SK-N-SH treated with all-trans-retinoic acid at 6 μM for 48 hours (cell line): ENCODE measurements around the gene PAX3.

Source experiments
- ATAC-seq: fragments of 200-7000 bp; cut with Tn5 transposase; 3 replicates; pipeline ENCODE4 v1.9.1; 2020; ENCODE audit warnings: mild to moderate bottlenecking, moderate library complexity
- ARNTL ChIP-seq: fragments of 450-650 bp; formaldehyde crosslinking; IDR thresholded peaks from 2 replicates; pipeline ENCODE4 v1.5.0; 2020; ENCODE audit warnings: low read depth, mild to moderate bottlenecking, moderate library complexity, borderline replicate concordance
- BACH2 ChIP-seq: fragments of 250-450 bp; sonication (Bioruptor Pico); IDR thresholded peaks from 2 replicates; pipeline ENCODE4 v1.9.0; 2021; ENCODE audit warnings: mild to moderate bottlenecking, borderline replicate concordance
- CSDC2 ChIP-seq: fragments of 250-450 bp; sonication (Bioruptor Pico); IDR thresholded peaks from 2 replicates; pipeline ENCODE4 v1.5.0; 2020; ENCODE audit warnings: mild to moderate bottlenecking, moderate library complexity
- ESRRG ChIP-seq: fragments of 250-450 bp; sonication (Bioruptor Pico); IDR thresholded peaks from 2 replicates; pipeline ENCODE4 v1.6.1; 2021; ENCODE audit warnings: mild to moderate bottlenecking
- GLIS3 ChIP-seq: fragments of 250-450 bp; sonication (Bioruptor Pico); IDR thresholded peaks from 2 replicates; pipeline ENCODE4 v1.5.0; 2020; ENCODE audit warnings: mild to moderate bottlenecking, moderate library complexity
- ISL1 ChIP-seq: fragments of 250-450 bp; sonication (Bioruptor Pico); IDR thresholded peaks from 2 replicates; pipeline ENCODE4 v2.1.2; 2022; ENCODE audit warnings: mild to moderate bottlenecking, moderate library complexity
- PPARA ChIP-seq: fragments of 250-450 bp; sonication (Bioruptor Pico); IDR thresholded peaks from 2 replicates; pipeline ENCODE4 v1.5.0; 2020; ENCODE audit warnings: mild to moderate bottlenecking, borderline replicate concordance
- RARB ChIP-seq: fragments of 250-450 bp; sonication (Bioruptor Pico); IDR thresholded peaks from 2 replicates; pipeline ENCODE4 v1.8.0; 2021; ENCODE audit warnings: mild to moderate bottlenecking, moderate library complexity
- SNAI2 ChIP-seq: fragments of 250-450 bp; sonication (Bioruptor Pico); IDR thresholded peaks from 2 replicates; pipeline ENCODE4 v1.5.0; 2020; ENCODE audit warnings: mild to moderate bottlenecking, moderate library complexity
- TCF4 ChIP-seq: fragments of 250-450 bp; sonication (Bioruptor Pico); IDR thresholded peaks from 2 replicates; pipeline ENCODE4 v1.8.0; 2021; ENCODE audit warnings: mild to moderate bottlenecking, moderate library complexity, borderline replicate concordance
- TOX ChIP-seq: fragments of 250-450 bp; sonication (Bioruptor Pico); IDR thresholded peaks from 2 replicates; pipeline ENCODE4 v1.8.0; 2021; ENCODE audit warnings: mild to moderate bottlenecking, moderate library complexity, borderline replicate concordance
- TSHZ2 ChIP-seq: fragments of 250-450 bp; sonication (Bioruptor Pico); IDR thresholded peaks from 2 replicates; pipeline ENCODE4 v1.5.0; 2020; ENCODE audit warnings: mild to moderate bottlenecking, moderate library complexity
- ZC3H10 ChIP-seq: fragments of 250-450 bp; sonication (Bioruptor Pico); IDR thresholded peaks from 2 replicates; pipeline ENCODE4 v1.5.1; 2021; ENCODE audit warnings: mild to moderate bottlenecking, moderate library complexity
- ZNF565 ChIP-seq: fragments of 450-650 bp; formaldehyde crosslinking; conservative IDR thresholded peaks from 2 replicates; pipeline ENCODE4 v1.5.0; 2020; ENCODE audit warnings: low read depth, mild to moderate bottlenecking, moderate library complexity
- TF ChIP-seq, protein P1 (sequence below): fragments of 250-450 bp; sonication (Bioruptor Pico); IDR thresholded peaks from 2 replicates; pipeline ENCODE4 v1.5.1; 2020; ENCODE audit warnings: low read depth, mild to moderate bottlenecking, moderate library complexity
- TF ChIP-seq, protein P2 (sequence below): fragments of 250-450 bp; sonication (Bioruptor Pico); IDR thresholded peaks from 2 replicates; pipeline ENCODE4 v1.5.1; 2021; ENCODE audit warnings: mild to moderate bottlenecking, moderate library complexity
- TF ChIP-seq, protein P3 (sequence below): fragments of 250-450 bp; sonication (Bioruptor Pico); IDR thresholded peaks from 2 replicates; pipeline ENCODE4 v1.8.0; 2020; ENCODE audit warnings: mild to moderate bottlenecking, moderate library complexity, borderline replicate concordance
- TF ChIP-seq, protein P4 (sequence below): fragments of 250-450 bp; sonication (Bioruptor Pico); IDR thresholded peaks from 2 replicates; pipeline ENCODE4 v1.8.0; 2021; ENCODE audit warnings: low read depth, mild to moderate bottlenecking, moderate library complexity, borderline replicate concordance

Gene PAX3

DNA sequence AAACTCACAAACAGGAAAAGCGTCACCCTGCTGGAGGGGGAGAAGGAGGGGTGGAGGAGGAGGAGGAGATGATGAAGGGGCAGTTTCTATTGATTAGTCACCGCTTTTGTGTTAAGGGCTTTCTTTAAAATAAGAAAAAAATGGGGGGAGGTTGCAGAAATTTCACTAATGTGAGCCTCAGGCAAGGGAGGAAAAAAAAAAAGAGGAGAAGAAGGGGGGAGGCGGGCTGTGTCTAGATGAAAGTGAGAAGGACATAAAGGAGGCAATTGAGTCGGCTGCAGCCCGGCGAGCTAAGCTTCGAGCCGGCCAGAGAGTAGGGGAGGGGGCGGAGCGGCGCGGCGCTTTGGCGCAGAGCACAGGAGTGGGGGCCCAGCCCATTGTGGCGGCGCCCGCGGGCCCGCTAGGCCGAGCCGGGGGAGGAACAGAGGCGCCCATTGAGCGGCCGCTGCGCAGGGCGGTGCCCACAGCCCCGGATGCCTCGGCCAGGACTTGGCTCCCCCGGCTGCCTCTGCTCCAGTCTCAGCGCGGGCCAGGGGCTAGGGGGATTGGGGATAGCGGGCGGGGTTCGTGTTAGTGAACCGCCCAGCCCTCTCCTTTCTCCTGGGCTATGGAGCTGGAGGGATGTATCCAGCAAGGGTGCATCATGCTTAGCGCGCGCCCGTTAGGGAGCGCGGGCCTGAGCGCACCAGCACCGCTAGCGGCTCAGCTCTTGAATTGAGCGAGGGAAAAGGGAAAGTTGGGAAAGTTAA is 7.9 kb downstream of the PAX3 start (continued):
- TF ChIP-seq TSHZ2 (no peak), RARB (CRISPR knock-in tag) (no peak), TOX (no peak), CSDC2 (CRISPR knock-in tag) (no peak)
- TF ChIP-seq, protein P1, sequence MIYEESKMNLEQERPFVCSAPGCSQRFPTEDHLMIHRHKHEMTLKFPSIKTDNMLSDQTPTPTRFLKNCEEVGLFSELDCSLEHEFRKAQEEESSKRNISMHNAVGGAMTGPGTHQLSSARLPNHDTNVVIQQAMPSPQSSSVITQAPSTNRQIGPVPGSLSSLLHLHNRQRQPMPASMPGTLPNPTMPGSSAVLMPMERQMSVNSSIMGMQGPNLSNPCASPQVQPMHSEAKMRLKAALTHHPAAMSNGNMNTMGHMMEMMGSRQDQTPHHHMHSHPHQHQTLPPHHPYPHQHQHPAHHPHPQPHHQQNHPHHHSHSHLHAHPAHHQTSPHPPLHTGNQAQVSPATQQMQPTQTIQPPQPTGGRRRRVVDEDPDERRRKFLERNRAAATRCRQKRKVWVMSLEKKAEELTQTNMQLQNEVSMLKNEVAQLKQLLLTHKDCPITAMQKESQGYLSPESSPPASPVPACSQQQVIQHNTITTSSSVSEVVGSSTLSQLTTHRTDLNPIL (CRISPR knock-in tag) = no peak
- TF ChIP-seq, all 23 proteins: peak for 0

GRCh38 chr2:222290401-222290735 is 8.4 kb downstream of the PAX3 start:
- ATAC-seq = no peak

GRCh38 chr2:222289278-222290160 is 9.3 kb downstream of the PAX3 start:
- no peak for TF ChIP-seq GLIS3 (CRISPR knock-in tag)
- TF ChIP-seq PPARA (CRISPR knock-in tag) = no peak
- no peak for TF ChIP-seq ZC3H10
- no peak for TF ChIP-seq TSHZ2
- TF ChIP-seq ZNF565 (CRISPR knock-in tag) = no peak
- TF ChIP-seq ISL1 (CRISPR knock-in tag) = no peak
- TF ChIP-seq, protein P2, sequence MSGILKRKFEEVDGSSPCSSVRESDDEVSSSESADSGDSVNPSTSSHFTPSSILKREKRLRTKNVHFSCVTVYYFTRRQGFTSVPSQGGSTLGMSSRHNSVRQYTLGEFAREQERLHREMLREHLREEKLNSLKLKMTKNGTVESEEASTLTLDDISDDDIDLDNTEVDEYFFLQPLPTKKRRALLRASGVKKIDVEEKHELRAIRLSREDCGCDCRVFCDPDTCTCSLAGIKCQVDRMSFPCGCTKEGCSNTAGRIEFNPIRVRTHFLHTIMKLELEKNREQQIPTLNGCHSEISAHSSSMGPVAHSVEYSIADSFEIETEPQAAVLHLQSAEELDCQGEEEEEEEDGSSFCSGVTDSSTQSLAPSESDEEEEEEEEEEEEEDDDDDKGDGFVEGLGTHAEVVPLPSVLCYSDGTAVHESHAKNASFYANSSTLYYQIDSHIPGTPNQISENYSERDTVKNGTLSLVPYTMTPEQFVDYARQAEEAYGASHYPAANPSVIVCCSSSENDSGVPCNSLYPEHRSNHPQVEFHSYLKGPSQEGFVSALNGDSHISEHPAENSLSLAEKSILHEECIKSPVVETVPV (CRISPR knock-in tag) = no peak
- no peak for TF ChIP-seq ESRRG (CRISPR knock-in tag)
- no peak for TF ChIP-seq SNAI2 (CRISPR knock-in tag)
- no peak for TF ChIP-seq TOX
- TF ChIP-seq, protein P3, sequence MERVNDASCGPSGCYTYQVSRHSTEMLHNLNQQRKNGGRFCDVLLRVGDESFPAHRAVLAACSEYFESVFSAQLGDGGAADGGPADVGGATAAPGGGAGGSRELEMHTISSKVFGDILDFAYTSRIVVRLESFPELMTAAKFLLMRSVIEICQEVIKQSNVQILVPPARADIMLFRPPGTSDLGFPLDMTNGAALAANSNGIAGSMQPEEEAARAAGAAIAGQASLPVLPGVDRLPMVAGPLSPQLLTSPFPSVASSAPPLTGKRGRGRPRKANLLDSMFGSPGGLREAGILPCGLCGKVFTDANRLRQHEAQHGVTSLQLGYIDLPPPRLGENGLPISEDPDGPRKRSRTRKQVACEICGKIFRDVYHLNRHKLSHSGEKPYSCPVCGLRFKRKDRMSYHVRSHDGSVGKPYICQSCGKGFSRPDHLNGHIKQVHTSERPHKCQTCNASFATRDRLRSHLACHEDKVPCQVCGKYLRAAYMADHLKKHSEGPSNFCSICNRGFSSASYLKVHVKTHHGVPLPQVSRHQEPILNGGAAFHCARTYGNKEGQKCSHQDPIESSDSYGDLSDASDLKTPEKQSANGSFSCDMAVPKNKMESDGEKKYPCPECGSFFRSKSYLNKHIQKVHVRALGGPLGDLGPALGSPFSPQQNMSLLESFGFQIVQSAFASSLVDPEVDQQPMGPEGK (CRISPR knock-in tag) = no peak
- TF ChIP-seq RARB (CRISPR knock-in tag) = no peak
- no peak for ATAC-seq

More at GRCh38 chr2:222290401-222290735, 8.4 kb downstream of the PAX3 start:
- no peak for TF ChIP-seq TCF4
- TF ChIP-seq CSDC2 (CRISPR knock-in tag) = no peak
- TF ChIP-seq, protein P1 (CRISPR knock-in tag) = no peak
- no peak for TF ChIP-seq ARNTL
- TF ChIP-seq ZC3H10 = no peak
- TF ChIP-seq BACH2 (CRISPR knock-in tag) = no peak
- TF ChIP-seq, protein P4, sequence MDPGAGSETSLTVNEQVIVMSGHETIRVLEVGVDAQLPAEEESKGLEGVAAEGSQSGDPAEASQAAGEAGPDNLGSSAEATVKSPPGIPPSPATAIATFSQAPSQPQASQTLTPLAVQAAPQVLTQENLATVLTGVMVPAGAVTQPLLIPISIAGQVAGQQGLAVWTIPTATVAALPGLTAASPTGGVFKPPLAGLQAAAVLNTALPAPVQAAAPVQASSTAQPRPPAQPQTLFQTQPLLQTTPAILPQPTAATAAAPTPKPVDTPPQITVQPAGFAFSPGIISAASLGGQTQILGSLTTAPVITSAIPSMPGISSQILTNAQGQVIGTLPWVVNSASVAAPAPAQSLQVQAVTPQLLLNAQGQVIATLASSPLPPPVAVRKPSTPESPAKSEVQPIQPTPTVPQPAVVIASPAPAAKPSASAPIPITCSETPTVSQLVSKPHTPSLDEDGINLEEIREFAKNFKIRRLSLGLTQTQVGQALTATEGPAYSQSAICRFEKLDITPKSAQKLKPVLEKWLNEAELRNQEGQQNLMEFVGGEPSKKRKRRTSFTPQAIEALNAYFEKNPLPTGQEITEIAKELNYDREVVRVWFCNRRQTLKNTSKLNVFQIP (CRISPR knock-in tag) = no peak
- no peak for TF ChIP-seq PPARA (CRISPR knock-in tag)
- no peak for TF ChIP-seq ESRRG (CRISPR knock-in tag)
